Measurements from ENCODE around the gene CD9. TPM values are rescaled to one million over a fixed set of nuclear protein-coding genes. Genes with fewer than 3 reads are reported as not detected.

CD9 gene
- total and polyA plus RNA-seq, 2 of the 8 experiments (the other 6 are each of a cell fraction or from before 2014, with no cell fraction given) = 168 to 319 TPM

GRCh38 chr12:6277982-6278438, 77.8 kb downstream of the CD9 start:
- Histone ChIP-seq H4K20me1 (replicated peaks in 1 of 2; ENCODE audit: control insufficient read depth in 1 of 2, insufficient read depth in 2 of 2, low read length in 2 of 2) (no peaks in the 10 kb centered on the region), H2BK120ac (replicated peaks; ENCODE audit: low read depth, low read length) (peak overlapping the region; percentile 4), H3K4ac (replicated peaks; ENCODE audit: insufficient read length, low read depth, low read length) (no peak overlapping the region), H3K4me1 (replicated peaks in 1 of 4; ENCODE audit: control insufficient read depth in 3 of 4, insufficient read depth in 4 of 4, low read length in 3 of 4) (peaks cover 15 to 39% (median 27%) of the 10 kb centered on the region in 4 experiments), H3K56ac (replicated peaks; ENCODE audit: insufficient read length, low read depth, low read length) (no peak overlapping the region), H3K23ac (ENCODE audit: insufficient read length) (no peak overlapping the region), H3K9me3 (ENCODE audit: insufficient read depth in 2 of 2, low read depth in 1 of 2, low read length in 1 of 2) (no peaks in the 10 kb centered on the region), H3K36me3 (ENCODE audit: control insufficient read depth in 2 of 4, insufficient read depth in 4 of 4, low read length in 3 of 4) (no peaks in the 10 kb centered on the region), H3K23me2 (ENCODE audit: low read depth, low read length) (peaks cover 2% of the 10 kb centered on the region), H2AK5ac (ENCODE audit: low read depth, low read length) (peak overlapping the region; percentile 88; the same call in 1 of the 2 replicates), H3K14ac (ENCODE audit: insufficient read length) (no peak overlapping the region), H2BK20ac (ENCODE audit: low read length) (no peak overlapping the region), H3K9ac (replicated peaks in 1 of 4; ENCODE audit: extremely low read depth in 1 of 4, low read depth in 3 of 4, low read length in 3 of 4) (peak overlapping the region in 2 of 4 experiments; percentile 57 to 66; a peak in 3 of 7 replicates), H3K27ac (ENCODE audit: low read depth, low read length) (no peak overlapping the region), H3K18ac (ENCODE audit: extremely low read depth, low read length) (peak overlapping the region; percentile 85; the same call in 1 of the 2 replicates), H3K79me1 (ENCODE audit: low read depth, low read length) (no peaks in the 10 kb centered on the region), H2BK12ac (ENCODE audit: low read depth, low read length) (peak overlapping the region; percentile 90; the same call in 1 of the 2 replicates), H4K91ac (replicated peaks; ENCODE audit: insufficient read length, low read length) (no peak overlapping the region), H2BK15ac (ENCODE audit: low read length) (0 out of 2 replicates have a peak overlapping the region, but pooled peaks have one; percentile 40), H3K79me2 (ENCODE audit: control insufficient read depth in 1 of 2, insufficient read depth in 2 of 2, low read length in 2 of 2) (no peaks in the 10 kb centered on the region), H4K5ac (ENCODE audit: insufficient read length, low read depth, low read length) (no peak overlapping the region), H3K4me2 (ENCODE audit: insufficient read depth in 1 of 2, low read depth in 2 of 2, low read length in 2 of 2) (peak overlapping the region; percentile 45 to 67), H2BK5ac (ENCODE audit: low read depth, low read length) (peak overlapping the region; percentile 56; the same call in 1 of the 2 replicates), H3K4me3 (ENCODE audit: extremely low read depth in 1 of 4, insufficient read depth in 2 of 4, low read depth in 3 of 4, low read length in 4 of 4) (peak overlapping the region; percentile 28 to 64 (median 40)), H3K27me3 (replicated peaks in 1 of 4; ENCODE audit: control insufficient read depth in 3 of 4, extremely low read depth in 1 of 4, insufficient read depth in 3 of 4, low read length in 3 of 4) (no peaks in the 10 kb centered on the region; a peak in 1 of 7 replicates), H4K8ac (ENCODE audit: extremely low read depth, insufficient read depth, low read length) (no peak overlapping the region; the same call in 1 of the 2 replicates), H2AFZ (ENCODE audit: low read length) (no peak overlapping the region)
- TF ChIP-seq SIN3A (conservative IDR thresholded peaks at IDR 0.05 in 1 of 2, IDR thresholded peaks at IDR 0.05 in 1 of 2; ENCODE audit: low read depth in 1 of 2, low read length in 2 of 2) (0 out of 4 replicates have a peak, but pooled peaks of 1 of the 2 experiments have one; percentile 1), KDM4A (IDR thresholded peaks at IDR 0.05; ENCODE audit: low read depth, low read length, severe bottlenecking) (no peak)
- ChIA-PET POLR2A (ENCODE audit: partially characterized antibody) (interaction anchor here (1.0 to 3.5 kb wide), 10 partner anchors 20 to 208 kb away, joined by 3 to 33 read pairs (median 4); partner anchors contain the start of gene CD9), CTCF (ENCODE audit: partially characterized antibody) (interaction anchor here (0.6 to 10.4 kb wide), 18 partner anchors 10 to 290 kb away, joined by 3 to 433 read pairs (median 9); partner anchors contain the start of gene CD9)
- WGBS, 2 experiments (ENCODE audit: extremely low coverage in 1 of 2, insufficient coverage in 1 of 2, insufficient read length in 1 of 2, insufficient replicate concordance in 2 of 2, low coverage in 1 of 2, low lambda C conversion rate in 2 of 2, missing lambda C conversion rate in 1 of 2) = 54% methylated on average over 15 of the region's 15 CpGs; no CpG with 5 or more reads in 1 of the 2 experiments
- DNase-seq (ENCODE audit: low read depth in 1 of 2, low spot score in 2 of 2) = no peak
- no peak for FAIRE-seq

Measured in H1 (cell line).